Gastrocnemius medialis (tissue), 4 donors: ENCODE results near the gene CFH. TPM values are rescaled to one million over a fixed set of nuclear protein-coding genes. Genes with fewer than 3 reads are reported as not detected.

Experiments
- total RNA-seq, 4 donors: library from RNA; depleted of rRNA; stranded (reverse); fragments of >200 nt; gene quantifications; one replicate each; pipeline versions ENCODE4 v1.1.0 to v1.2.3, GENCODE V29; 2016

CFH gene
- total RNA-seq, 4 donors from 2014 or later = 12.2 to 35.1 (median 24.3) TPM

Other genes starting within 250 kb of the CFH start
- under 1 TPM in 3 of 4 donors, not detected in 1; 0.35 to 0.88 (median 0.51) TPM for gene KCNT2, start 43.6 kb upstream of the CFH start, total RNA-seq
- 1 to 10 TPM in 1 of 4 donors, under 1 TPM in 1, not detected in 2; 0.49 to 1.5 TPM for gene CFHR3, start 122.8 kb downstream of the CFH start, total RNA-seq
- gene CFHR1, start 167.7 kb downstream of the CFH start, total RNA-seq = 1 to 10 TPM in 1 of 4 donors, under 1 TPM in 1, not detected in 2; 0.52 to 1.6 TPM
- gene CFHR4, start 236.0 kb downstream of the CFH start, total RNA-seq = under 1 TPM in 1 of 4 donors, not detected in 3; 0.20 TPM